Activated naive CD4-positive, alpha-beta T cell treated with Interleukin-2 at 50 U/mL for 16 hours (primary cell): Measurements from ENCODE around the gene SLC15A3.

Experiments
- DNase-seq: peaks from one replicate; pipeline ENCODE4 v3.0.0-alpha.2; 2020

The SLC15A3 gene

GRCh38 chr11:60944490-60945294 lies 7.3 kb downstream of the SLC15A3 start:
- no peak for DNase-seq

- no peak for DNase-seq
Observed at GRCh38 chr11:60942970-60943565, 8.9 kb downstream of the SLC15A3 start.

GRCh38 chr11:60942219-60942618 lies 9.8 kb downstream of the SLC15A3 start:
- no peak for DNase-seq

GRCh38 chr11:60941371-60942119 lies 10.4 kb downstream of the SLC15A3 start:
- no peak for DNase-seq

GRCh38 chr11:60939855-60940254 lies 12.1 kb downstream of the SLC15A3 start:
- DNase-seq = no peak

GRCh38 chr11:60939301-60939700 lies 12.7 kb downstream of the SLC15A3 start:
- DNase-seq = no peak

GRCh38 chr11:60938500-60938899 lies 13.5 kb downstream of the SLC15A3 start:
- no peak for DNase-seq

GRCh38 chr11:60937811-60938210 lies 14.2 kb downstream of the SLC15A3 start:
- no peak for DNase-seq

GRCh38 chr11:60937144-60937527 lies 14.8 kb downstream of the SLC15A3 start:
- DNase-seq = no peak

- DNase-seq = no peak
Observed at GRCh38 chr11:60936467-60937143, 15.4 kb downstream of the SLC15A3 start.

- no peak for DNase-seq
Observed at GRCh38 chr11:60935676-60936442, 16.1 kb downstream of the SLC15A3 start.

GRCh38 chr11:60934790-60935605 lies 17.0 kb downstream of the SLC15A3 start:
- DNase-seq = no peak

GRCh38 chr11:60934124-60934789 lies 17.7 kb downstream of the SLC15A3 start:
- DNase-seq = no peak

- no peak for DNase-seq
Observed at GRCh38 chr11:60933416-60934123, 18.4 kb downstream of the SLC15A3 start.

GRCh38 chr11:60932605-60933356 lies 19.2 kb downstream of the SLC15A3 start:
- DNase-seq = no peak

- no peak for DNase-seq
Observed at GRCh38 chr11:60931917-60932316, 20.1 kb downstream of the SLC15A3 start.

- no peak for DNase-seq
Observed at GRCh38 chr11:60930394-60930793, 21.6 kb downstream of the SLC15A3 start.

- no peak for DNase-seq
Observed at GRCh38 chr11:60929764-60930163, 22.2 kb downstream of the SLC15A3 start.

GRCh38 chr11:60928563-60929001 lies 23.4 kb downstream of the SLC15A3 start:
- no peak for DNase-seq
